ENCODE measurements around the gene SOX5.

DNA sequence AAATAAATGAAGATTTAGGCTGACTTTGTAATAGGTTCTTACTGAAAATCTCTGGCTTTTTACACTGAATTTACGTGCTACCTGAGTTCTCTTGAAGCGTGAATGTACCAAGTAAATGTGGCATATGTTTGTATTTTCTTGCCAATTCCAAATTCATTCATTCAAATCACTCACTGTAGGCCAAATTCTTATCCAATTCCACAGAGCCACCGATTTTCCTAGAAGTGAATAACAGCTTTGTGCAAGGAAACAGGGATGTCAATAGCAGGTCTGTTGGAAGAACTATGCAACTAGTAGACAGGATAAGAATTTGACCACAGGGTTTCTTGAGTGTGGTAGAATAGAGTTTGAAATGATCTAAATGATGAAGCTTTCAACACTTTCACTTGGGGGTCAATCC lies 86.8 kb downstream of the SOX5 start:
- TF ChIP-seq, protein P1, sequence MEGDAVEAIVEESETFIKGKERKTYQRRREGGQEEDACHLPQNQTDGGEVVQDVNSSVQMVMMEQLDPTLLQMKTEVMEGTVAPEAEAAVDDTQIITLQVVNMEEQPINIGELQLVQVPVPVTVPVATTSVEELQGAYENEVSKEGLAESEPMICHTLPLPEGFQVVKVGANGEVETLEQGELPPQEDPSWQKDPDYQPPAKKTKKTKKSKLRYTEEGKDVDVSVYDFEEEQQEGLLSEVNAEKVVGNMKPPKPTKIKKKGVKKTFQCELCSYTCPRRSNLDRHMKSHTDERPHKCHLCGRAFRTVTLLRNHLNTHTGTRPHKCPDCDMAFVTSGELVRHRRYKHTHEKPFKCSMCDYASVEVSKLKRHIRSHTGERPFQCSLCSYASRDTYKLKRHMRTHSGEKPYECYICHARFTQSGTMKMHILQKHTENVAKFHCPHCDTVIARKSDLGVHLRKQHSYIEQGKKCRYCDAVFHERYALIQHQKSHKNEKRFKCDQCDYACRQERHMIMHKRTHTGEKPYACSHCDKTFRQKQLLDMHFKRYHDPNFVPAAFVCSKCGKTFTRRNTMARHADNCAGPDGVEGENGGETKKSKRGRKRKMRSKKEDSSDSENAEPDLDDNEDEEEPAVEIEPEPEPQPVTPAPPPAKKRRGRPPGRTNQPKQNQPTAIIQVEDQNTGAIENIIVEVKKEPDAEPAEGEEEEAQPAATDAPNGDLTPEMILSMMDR (IDR thresholded peaks at IDR 0.05; ENCODE audit: low read length), result no peak
- TF ChIP-seq EZH2 (optimal IDR thresholded peaks at IDR 0.05; ENCODE audit: low read depth, low read length), result no peak

Measured in MM.1S (cell line).